NT2/D1 (cell line): ENCODE measurements around the gene SPACDR.

Experiments used
- SUZ12 ChIP-seq: IDR thresholded peaks from 2 replicates; pipeline ENCODE4 v1.6.1; 2011; ENCODE audit not compliant: insufficient read length, insufficient read depth; ENCODE audit errors: extremely low read depth
- YY1 ChIP-seq: IDR thresholded peaks from 2 replicates; pipeline ENCODE4 v1.6.1; 2011; ENCODE audit not compliant: insufficient read length, insufficient read depth
- ZNF274 ChIP-seq: IDR thresholded peaks from 2 replicates; pipeline ENCODE4 v1.6.1; 2011; ENCODE audit warnings: mild to moderate bottlenecking, low read depth, low read length

- no peak for TF ChIP-seq ZNF274
- TF ChIP-seq SUZ12, result no peak
- TF ChIP-seq YY1, result no peak
Measured at GRCh38 chr7:100492738-100493475, 28.8 kb upstream of the SPACDR start.
